ENCODE data around the gene KLF17. TPM values are rescaled to one million over a fixed set of nuclear protein-coding genes. Genes with fewer than 3 reads are reported as not detected.
"Not testable (repeated sequence)": the region's sequence is repeated elsewhere in the genome, so short reads cannot be mapped to it uniquely, and the experiment has no call there.

Gene KLF17
- total RNA-seq, 4 donors from 2014 or later, result not detected

DNA sequence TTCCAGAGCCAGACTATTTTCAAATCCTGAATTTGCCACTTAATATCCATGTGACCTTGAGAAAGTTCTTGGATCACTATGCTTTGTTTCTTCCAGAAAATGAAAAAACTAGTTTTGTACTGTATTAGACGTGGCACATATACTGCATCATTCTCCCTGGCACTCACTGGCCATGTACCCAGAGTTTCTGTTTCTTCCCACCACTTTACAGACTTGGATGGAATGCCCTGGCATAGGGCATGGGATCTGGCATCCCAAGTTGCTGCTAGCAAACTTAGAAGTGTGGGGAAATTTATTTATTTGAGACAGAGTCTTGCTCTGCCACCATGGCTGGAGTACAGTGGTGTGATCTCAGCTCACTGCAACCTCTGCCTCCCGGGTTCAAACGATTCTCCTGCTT lies 12.8 kb downstream of the KLF17 start:
- TF ChIP-seq EP300 (IDR thresholded peaks at IDR 0.05) (no peak), CTCF (IDR thresholded peaks at IDR 0.05) (no peak), POLR2A (IDR thresholded peaks at IDR 0.05) (no peak)
- H3K4me3 ChIP-seq, result no peak overlapping the region
- no peaks in the 10 kb centered on the region for H3K9me3 ChIP-seq
- 78 to 79% methylated on average over 3 of the region's 3 CpGs for WGBS, 2 donors
- DNase-seq (ENCODE audit: low spot score in 2 of 2), result no peak
- H3K27ac ChIP-seq, result no peak overlapping the region
- H3K36me3 ChIP-seq, result no peaks in the 10 kb centered on the region
- no peaks in the 10 kb centered on the region for H3K4me1 ChIP-seq
- H3K27me3 ChIP-seq, result peaks cover 0 to 3% of the 10 kb centered on the region in 2 donors

- WGBS, 2 donors, result 94 to 97% methylated on average over 19 of the region's 19 CpGs
- peaks cover 0 to 5% of the 10 kb centered on the region in 2 donors for H3K27me3 ChIP-seq
- no peaks in the 10 kb centered on the region for H3K9me3 ChIP-seq
- H3K4me1 ChIP-seq, result no peaks in the 10 kb centered on the region
- H3K36me3 ChIP-seq, result no peaks in the 10 kb centered on the region
- no peak for TF ChIP-seq EP300 (IDR thresholded peaks at IDR 0.05)
- TF ChIP-seq CTCF (IDR thresholded peaks at IDR 0.05), result no peak
- TF ChIP-seq POLR2A (IDR thresholded peaks at IDR 0.05), result no peak
- no peak for DNase-seq (ENCODE audit: low spot score in 2 of 2)
- no peak overlapping the region for H3K4me3 ChIP-seq
- no peak overlapping the region for H3K27ac ChIP-seq
Measured at GRCh38 chr1:44134071-44134920, 15.7 kb downstream of the KLF17 start.

- WGBS, 2 donors, result 74 to 75% methylated on average over 2 of the region's 2 CpGs
- no peak overlapping the region for H3K4me3 ChIP-seq
- no peak for DNase-seq (ENCODE audit: low spot score in 2 of 2)
- peaks cover 0 to 5% of the 10 kb centered on the region in 2 donors for H3K27me3 ChIP-seq
- no peaks in the 10 kb centered on the region for H3K9me3 ChIP-seq
- H3K4me1 ChIP-seq, result no peaks in the 10 kb centered on the region
- TF ChIP-seq POLR2A (IDR thresholded peaks at IDR 0.05) (no peak), EP300 (IDR thresholded peaks at IDR 0.05) (no peak), CTCF (IDR thresholded peaks at IDR 0.05) (no peak)
- H3K27ac ChIP-seq, result no peak overlapping the region
- no peaks in the 10 kb centered on the region for H3K36me3 ChIP-seq
Measured at GRCh38 chr1:44135886-44136285, 17.3 kb downstream of the KLF17 start.

- H3K9me3 ChIP-seq, result peaks cover 0 to 7% (median 0%) of the 10 kb centered on the region in 4 donors
- TF ChIP-seq POLR2A (IDR thresholded peaks at IDR 0.05), result no peak
- no peak for TF ChIP-seq CTCF (IDR thresholded peaks at IDR 0.05)
- no peak for TF ChIP-seq EP300 (IDR thresholded peaks at IDR 0.05)
- no peak for DNase-seq (ENCODE audit: low spot score in 2 of 2)
- 82 to 86% methylated on average over 3 of the region's 3 CpGs for WGBS, 2 donors
- H3K27me3 ChIP-seq, result peaks cover 0 to 5% of the 10 kb centered on the region in 2 donors
- H3K27ac ChIP-seq, result no peak overlapping the region
- H3K4me1 ChIP-seq, result no peaks in the 10 kb centered on the region
- H3K36me3 ChIP-seq, result no peaks in the 10 kb centered on the region
- H3K4me3 ChIP-seq, result no peak overlapping the region
Measured at GRCh38 chr1:44138239-44138638, 19.6 kb downstream of the KLF17 start.

DNA sequence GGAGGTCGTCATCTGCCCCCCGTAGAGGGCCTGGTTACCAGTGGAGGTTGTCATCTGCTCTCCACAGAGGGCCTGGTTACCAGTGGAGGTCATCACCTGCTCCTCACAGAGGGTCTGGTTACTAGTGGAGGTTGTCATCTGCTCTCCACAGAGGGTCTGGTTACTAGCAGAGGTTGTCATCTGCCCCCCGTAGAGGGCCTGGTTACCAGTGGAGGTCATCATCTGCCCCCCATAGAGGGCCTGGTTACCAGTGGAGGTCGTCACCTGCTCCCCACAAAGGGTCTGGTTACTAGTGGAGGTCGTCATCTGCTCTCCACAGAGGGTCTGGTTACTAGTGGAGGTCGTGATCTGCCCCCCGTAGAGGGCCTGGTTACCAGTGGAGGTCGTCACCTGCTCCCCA lies 20.9 kb downstream of the KLF17 start:
- not testable (repeated sequence) for H3K4me3 ChIP-seq; H3K36me3 ChIP-seq; H3K27me3 ChIP-seq; H3K4me1 ChIP-seq; H3K27ac ChIP-seq; DNase-seq (ENCODE audit: low spot score in 2 of 2)
- H3K9me3 ChIP-seq, result peaks cover 0 to 20% (median 0%) of the 10 kb centered on the region in 4 donors
- WGBS, 2 donors, result 79 to 100% methylated on average over 1 to 8 of the region's 8 CpGs

Data from tibial nerve (tissue), 4 donors.